GM21529 (cell line): ENCODE measurements around the gene CNTN1.

Source experiments
- ATAC-seq: cut with Tn5 transposase; IDR thresholded peaks from one replicate; pipeline ENCODE4 v1.9.1; 2021; ENCODE audit not compliant: unreplicated experiment

The CNTN1 gene

DNA sequence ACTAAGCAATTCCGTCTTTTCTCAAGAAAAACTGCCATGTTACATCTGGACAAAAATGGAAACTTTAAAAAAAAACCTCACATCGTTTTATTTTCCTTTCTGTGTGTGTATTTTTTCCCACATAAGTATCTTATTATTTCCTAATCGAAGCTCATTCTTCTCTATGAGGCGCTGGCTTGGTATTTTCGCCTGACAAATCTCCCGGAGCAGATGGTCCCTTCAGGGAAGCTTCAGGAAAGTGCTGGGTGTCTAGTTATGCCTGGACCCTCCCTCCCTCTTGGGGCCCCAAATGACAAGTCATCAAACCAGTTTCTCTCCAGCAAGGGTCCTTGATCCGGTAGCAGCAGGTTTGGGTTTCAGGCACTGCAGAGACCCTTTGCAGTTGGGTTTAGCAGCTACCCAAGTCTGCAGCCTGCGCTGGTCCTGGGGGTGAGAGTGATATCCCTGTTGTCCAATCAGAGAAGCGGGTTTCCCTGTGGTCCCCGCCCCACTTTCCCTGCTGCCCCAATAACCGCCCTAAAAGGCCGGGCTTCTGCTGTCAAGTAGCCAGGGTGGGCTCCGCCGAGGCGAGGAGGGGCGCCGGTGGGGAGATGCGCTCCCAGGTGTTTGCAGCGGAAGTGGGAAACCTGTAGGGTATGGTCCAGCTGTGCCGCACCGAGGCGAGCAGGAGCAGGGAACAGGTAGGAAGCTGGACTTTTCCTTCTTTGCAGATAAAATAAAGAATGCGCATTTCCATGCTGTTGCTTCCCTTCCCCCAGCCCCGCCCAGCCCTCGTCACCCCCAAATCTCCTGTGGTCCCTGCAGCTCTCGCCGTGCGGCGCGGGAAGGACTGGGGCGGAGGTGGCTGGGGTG, at the start of gene CNTN1:
Gene CNTN1 (plus strand): TSS at position 527 of the 852 bp plus-strand sequence.
- ATAC-seq, result no peak

DNA sequence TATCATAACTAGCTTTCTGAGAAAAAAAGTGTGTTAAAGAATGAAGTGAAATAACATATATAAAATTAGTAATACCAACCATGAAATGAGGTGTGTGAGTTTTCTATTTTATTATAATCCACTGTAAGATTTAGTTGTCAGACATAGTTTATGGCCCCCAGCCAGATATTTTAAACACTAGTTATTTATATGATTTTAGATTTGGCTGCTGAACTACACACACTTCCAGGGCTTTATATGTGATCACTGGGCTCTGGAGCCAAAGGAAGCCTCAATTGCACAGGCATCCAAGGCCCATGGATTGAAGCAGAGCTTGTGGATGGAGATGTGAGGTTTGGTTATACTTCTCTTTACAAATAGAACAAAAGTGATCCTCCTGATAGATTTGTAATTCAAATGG, 48.7 kb upstream of the CNTN1 start:
- ATAC-seq, result no peak

DNA sequence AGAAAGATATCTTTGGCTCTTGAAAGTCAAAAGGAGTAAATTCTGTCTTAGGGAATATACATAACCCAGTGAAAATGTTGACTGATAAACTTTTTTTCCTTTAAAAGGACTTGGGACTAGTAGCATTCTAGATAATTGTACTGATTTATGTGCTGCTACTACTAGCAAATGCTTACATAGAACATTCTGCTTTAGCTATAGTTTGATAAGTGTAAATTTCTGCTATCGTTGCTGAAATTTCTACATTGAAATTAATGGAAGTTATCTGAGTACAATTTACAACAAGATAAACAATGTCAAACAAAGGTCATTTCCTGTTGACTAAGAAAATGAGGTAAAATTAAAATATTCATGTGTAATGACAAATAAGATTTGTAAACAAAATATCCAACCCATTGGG, 48.3 kb upstream of the CNTN1 start:
- ATAC-seq, result no peak

DNA sequence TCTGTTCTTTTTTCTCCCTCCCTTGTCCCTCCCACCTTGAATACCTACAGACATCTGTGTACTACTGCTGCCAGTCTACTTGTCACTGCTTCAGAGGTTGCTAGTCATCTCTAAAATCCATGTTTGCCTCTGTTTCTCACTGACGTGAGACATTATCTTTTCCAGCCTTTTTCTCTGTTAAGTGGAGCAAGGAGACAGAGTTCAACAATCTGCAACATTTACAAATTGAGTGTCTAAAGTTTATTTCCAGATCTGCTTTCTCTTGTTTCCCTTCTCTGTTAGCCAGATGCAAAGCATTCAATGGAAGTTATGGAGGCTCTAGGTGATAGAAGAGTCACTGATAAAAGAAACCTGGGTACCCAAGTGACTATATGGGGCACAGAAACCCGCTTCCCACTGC, 47.5 kb upstream of the CNTN1 start:
- ATAC-seq, result no peak

DNA sequence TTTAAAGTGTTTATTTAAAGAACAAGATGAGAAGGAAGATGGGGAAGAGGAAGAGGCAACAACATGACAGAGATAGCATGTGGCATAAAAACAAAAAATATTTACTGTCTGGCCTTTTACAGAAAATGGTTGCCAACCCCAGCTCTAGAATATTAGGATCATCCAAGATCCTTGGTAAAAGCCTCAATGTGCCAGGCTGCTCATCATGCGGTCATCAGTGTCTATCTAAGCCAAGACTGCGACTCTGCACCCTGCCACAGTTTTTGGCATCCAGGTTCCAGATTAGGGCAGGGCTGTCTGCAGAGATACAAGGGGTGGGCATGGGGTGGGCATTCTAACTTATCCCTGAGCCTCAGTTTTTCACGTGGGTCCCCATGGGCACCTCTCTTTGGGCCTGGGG, 46.9 kb upstream of the CNTN1 start:
- ATAC-seq, result no peak

DNA sequence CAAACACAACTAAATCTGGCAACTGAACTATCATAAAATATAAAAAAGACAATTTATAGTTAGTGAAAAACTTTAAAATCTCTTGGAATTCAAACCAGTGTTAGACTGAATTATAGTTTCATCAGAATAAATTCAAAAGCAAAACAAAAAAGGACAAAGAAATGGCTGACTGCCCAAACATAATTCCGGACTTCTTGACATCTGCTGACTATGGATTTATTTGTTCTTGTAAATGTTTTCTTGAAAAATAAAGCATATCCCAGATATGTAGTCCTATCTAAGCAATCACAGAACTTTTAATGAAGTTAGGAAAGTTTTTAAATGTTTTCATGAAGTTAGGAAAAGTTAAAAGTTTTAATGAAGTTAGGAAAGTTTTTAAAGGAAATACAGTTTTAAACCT, 45.8 kb upstream of the CNTN1 start:
- no peak for ATAC-seq

DNA sequence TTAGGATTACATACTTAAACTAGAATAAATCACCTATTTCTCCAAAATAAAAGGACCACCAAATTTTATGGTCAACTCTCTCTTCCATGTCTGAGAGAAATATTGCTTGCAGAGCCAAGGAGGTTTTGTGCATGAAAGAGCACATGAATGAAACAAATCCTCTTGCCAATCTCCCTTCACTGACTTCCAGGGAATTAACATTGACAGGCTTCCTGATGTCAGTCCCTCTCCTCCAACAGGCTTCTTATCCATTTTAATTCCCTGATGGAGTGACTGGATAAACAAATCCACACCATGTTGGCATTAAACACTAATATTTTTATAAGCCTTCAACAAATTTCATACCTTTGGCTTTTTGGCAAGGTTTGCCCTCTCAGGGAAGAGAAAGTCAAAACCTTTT, 45.3 kb upstream of the CNTN1 start:
- ATAC-seq, result no peak

DNA sequence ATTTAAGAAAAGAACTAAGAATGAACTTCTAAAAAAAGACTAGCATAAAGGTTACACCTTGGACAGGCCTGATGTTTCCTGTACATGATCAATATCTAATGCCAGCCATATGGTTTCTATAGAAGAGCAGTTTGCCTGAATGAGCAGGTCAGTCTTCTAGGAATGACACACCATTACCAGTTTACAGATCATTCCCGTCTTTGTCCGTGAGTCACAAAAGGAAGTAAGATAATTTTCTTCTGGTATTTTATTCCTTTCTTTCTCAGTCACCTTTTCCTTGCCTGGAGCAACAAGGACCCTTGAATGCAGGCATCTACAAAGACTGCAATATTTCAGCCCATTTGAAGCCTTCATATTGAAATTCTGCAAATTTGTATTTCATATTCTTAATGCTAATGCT, 44.6 kb upstream of the CNTN1 start:
- no peak for ATAC-seq

DNA sequence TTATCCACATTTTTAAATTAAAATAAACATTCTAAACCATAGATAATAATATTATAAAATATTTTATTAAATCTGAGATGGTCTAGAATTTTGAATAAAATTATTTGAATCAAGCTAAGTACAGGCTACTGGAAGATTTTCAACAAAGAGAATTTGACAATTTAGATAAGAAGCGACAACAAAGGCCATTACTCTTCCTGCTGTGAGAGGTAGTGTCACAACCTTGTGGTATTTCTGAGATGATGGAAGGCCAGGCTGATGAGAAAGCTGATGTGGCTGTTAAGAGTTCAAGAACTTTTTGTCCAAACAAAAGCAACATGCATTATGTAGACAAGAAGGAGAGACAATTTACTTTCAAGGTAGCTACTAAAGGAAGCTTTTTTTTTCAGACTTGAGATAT, 43.7 kb upstream of the CNTN1 start:
- ATAC-seq, result no peak

DNA sequence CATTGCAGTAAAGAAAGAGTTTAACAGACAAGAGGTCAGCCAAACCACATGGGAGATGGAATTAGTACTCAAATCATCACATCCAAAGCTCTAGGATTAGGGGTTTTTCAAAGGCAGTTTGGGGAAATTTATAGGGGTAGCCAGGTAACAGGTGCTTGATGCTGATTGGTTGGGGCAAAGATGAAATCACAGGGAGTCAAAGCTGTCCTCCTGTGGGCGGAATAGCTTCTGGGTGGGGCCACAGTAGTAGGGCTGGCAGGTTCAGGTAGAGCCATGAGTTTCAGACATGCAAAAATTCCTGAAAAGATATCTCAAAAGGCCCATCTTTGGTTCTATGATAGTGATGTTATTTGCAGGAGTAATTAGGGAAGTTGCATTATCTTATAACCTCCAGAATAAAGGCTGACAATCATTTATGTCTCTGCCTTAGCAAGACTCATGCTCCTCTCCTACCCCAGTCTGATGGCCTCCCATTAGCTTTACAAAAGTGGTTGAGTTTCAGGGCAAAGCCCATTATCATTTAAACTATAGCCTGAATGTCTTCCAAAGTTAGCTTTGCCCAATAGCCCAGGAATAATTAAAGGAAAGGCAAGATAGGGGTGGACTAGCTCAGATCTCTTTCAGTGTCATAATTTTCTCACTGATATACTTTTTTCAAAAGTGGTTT, 42.1 kb upstream of the CNTN1 start:
- no peak for ATAC-seq

DNA sequence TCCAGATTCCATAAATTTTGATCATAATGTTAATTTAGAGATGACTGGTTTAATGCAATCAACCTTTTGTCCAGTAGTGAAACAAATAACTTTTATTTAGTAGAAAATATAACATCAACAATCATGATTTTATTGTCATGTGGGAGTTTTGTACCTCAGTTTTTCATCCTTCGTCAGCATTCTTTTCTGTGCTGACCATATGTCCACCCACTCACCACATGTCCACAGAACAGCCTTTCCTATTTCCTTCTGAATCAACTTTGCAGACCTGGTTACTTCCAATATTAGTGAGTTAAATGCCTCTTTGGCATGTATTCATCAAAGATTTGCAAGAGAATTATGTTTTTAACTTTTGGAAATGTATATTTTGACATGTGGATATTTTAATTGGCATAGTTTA, 36.8 kb upstream of the CNTN1 start:
- no peak for ATAC-seq

DNA sequence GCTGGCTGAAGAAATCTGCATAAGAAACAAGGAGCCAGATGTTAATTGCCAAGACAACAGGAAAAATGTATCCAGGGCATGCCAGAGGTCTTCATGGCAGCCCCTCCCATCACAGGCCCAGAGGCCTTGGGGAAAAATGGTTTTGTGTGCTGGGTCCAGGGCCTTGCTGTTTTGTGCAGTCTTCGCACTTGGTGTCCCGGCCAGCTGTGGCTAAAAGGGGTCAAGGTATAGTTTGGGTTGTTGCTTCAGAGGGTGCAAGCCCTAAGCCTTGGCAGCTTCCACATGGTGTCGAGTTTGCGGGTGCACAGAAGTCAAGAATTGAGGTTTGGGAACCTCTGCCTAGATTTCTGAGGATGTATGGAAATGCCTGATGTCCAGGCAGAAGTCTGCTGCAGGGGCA, 29.9 kb upstream of the CNTN1 start:
- ATAC-seq, result no peak

DNA sequence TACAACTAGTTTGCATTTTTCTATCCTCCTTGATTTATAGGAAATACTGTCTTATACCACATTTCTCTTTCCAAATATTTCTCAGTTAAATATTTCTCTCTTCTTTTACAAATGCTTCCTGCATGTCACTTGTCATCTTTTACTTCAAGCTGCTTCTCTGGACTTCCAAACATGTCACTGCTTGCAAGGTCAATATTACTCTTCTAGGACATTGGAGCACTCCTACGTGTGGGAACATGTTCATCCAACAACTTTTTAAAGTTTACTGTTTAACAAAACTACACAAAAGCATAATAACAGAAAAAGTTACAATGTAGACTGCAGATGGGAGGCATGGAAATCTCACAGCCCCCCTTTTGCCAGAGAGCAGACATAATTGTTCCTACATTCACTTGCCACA, 28.5 kb upstream of the CNTN1 start:
- no peak for ATAC-seq

DNA sequence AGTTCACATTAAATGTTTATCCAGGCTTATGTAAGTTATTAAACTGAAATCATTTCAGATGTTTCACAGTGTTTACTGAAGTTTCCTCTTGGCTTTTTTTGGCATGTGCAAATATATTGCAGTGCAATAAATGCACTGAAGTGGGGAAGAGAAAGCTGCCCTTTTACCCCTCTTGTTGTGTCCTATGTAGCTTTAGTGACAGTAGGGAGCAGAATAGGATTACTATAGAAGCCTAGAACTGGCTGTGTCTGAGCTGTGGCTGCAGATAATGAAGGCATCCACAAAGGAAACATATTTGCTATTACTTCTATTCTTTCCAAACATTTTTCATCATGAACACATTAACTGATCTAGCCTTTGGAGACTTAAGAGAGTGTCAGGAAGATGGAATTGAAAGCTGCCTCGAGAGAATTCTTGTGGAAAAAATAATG, 24.1 kb upstream of the CNTN1 start:
- ATAC-seq, result no peak

DNA sequence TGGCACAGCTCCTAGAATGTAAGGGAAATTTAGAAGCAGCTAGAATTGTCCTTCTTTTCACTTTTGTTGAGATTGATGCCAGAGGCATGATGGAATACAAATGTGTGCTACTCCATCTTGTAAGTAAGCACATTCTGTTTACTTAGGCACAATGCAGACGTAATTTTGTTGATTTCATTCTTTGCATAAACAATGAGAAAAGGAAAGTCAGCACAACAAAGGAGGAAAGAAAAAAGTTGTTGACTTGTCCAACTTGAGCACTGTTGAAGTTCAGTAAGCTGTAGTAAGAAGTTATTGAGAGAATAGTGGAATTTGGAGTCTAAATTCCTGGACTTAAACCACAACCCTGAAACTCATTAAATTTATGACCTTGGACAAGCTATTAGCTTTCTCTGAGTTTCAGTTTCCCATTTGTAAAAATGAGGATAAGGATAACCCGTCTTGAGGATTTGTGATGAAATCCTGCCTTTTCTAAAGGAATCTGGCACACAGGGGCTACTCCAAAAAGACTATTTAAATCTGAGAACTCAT, 19.4 kb upstream of the CNTN1 start:
- no peak for ATAC-seq

DNA sequence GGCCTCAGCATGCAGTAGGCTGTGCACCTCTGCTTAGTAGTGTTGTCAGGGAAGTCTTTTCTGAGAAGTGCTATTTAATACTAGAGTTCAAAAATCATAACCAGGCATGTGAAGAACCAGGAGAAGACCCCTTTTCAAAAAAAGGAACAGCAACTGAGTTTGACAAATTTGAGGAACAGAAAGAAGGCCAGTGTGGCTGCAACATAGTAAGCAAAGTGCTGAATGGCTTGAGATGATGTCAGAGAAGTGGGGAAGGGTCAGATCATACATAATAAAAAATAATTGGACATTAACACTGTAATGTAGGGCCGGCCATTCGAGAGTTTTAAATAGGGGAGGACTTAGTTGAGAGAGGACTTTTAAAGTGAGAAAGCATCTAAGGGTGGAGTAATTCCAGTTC, 11.1 kb upstream of the CNTN1 start:
- ATAC-seq, result no peak

DNA sequence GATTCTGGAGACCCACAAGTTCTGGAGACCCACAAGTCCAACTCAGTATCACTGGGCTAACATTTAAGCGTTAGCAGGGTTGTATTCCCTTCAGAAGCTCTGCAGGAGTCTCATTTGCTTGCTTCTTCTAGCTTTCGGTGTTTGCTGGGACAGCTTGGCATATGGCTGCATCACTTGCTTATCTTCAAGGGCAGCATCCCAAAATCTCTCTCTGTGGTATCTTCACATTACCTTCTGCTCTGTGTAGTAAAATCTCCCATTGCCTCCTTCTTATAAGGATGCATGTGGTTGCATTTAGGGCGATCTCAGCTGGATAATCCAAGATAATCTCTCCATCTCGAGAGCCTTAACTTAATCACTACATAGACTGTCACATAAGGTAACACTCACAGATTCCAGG, 7.3 kb upstream of the CNTN1 start:
- no peak for ATAC-seq

DNA sequence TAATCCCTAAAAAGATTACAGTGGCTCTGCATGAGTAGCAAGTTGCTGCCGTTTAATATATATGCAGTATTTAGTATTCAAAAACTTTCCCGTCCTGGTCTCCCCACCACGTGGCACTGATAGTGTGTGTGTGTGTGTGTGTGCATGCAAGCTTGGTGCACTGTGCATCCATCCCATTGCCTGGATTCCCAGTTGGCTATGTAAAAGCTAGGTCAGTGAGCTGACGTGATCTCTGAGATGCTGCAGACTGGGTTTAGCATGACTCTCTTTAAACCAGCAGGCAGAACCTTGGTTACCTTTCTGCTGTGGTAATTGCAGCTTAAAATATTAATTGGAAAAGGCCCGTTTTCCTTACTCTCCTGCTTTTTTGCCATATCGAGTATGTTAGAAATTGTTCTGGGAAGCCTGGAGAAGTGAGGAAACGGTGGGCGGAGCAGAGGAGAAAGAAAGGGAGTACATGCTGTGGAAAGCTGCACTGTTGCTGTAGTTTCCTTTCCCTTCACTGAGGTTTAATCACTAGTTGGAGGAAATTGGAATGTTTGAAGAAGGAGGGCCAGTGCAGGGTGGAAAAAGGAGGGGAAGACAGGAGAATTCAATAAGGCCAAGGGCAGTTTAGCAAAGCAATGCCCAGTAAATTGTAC, 4.0 kb upstream of the CNTN1 start:
- ATAC-seq, result no peak

DNA sequence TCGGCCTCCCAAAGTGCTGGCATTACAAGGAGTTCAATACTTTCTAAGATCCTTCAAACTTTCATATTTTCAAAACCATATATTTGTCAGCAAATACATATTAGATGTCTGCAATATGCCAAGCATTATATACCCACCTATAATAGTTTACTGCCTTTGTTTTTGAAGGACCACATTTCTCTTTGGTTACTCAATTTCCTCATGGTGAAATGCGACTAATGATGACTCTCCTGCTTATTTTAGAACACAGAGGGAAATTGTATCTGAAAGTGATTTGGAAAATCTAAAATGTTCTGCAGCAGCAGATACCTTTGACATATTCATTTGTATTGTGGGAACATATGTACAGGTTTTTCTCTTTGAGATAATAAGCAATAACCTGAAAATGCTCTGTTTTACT, 2.7 kb upstream of the CNTN1 start:
- no peak for ATAC-seq

DNA sequence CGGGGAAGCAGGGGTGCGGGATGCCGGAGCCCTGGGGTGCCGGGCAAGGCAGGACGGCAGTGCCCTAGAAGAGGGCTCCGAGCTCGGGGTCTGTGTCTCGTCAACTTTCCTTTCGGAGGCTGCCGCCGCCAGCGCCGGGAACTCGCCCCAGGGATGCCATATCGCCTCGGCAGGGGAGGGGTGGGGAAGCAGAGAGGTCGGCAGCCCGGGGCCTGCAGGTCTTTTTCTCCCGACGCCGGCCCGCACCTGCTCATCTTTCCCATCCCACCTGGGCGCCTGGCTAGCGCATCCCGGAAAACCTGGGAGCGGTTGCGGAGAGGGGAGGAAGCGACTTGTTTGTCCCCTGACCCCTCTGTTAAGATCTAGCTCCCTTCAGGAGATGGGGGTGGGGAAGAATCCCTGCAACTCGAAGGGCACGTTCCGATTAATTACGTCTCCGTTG, 547 bp downstream of the CNTN1 start:
- no peak for ATAC-seq

DNA sequence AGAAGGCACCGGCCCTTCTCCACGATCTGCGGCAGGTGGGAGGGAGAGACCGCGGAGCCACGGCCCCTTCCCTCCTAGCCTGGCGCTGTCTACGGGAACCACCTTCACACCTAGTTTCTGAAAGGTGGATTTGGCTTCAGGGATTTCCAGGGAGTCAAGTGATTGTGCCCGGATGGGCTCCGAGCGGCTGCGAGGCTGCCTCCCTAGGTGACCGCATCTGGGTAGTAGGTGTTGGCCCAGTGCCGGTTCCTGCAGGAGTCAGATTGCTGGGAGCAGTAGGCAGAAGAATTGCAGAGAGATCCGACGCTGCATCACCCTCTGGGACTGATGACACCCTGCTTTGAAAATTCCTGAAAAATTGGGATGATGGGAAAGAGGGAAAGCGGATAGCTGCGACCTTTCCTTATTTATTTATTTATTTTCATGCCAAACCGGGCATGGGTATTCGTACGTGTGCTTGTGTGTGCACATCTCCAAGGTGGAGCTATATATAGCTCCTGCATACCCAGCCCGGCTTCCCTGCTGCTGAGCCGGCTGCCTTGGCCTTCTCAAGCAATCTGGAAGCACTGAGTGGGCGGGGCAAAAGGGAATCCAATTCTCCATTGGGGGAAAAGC, 1.1 kb downstream of the CNTN1 start:
- ATAC-seq, result no peak
